ENCODE results near the gene MAT2B. TPM values are rescaled to one million over a fixed set of nuclear protein-coding genes. Genes with fewer than 3 reads are reported as not detected.

Gene MAT2B
- total RNA-seq: 10 to 100 TPM; 80.9 to 97.6 TPM

GRCh38 chr5:163505368-163506094 is at the start of gene MAT2B:
TSS of gene MAT2B (plus strand) at chr5:163505619. CDS start at chr5:163505687, 68 bp downstream.
- H3K9me3 Mint-ChIP-seq: no peaks in the 10 kb centered on the region
- peaks cover 11 to 15% of the 10 kb centered on the region in 2 donors for H3K36me3 Mint-ChIP-seq
- H3K27ac Mint-ChIP-seq: peak within 1 kb of the TSS; percentile 99 to 100
- DNase-seq (ENCODE audit: low spot score in 2 of 2) (peak; percentile 93 to 95), ATAC-seq (peak; percentile 87 to 88)

GRCh38 chr5:163456029-163456589 is 49.3 kb upstream of the MAT2B start:
- Mint-ChIP-seq H3K36me3 (peaks cover 38 to 42% of the 10 kb centered on the region in 2 donors), H3K9me3 (no peaks in the 10 kb centered on the region), H3K27ac (no peak overlapping the region)
- no peak for ATAC-seq
- no peak for DNase-seq (ENCODE audit: low spot score in 2 of 2)

GRCh38 chr5:163456840-163457239 is 48.6 kb upstream of the MAT2B start:
- Mint-ChIP-seq H3K36me3 (peaks cover 38 to 42% of the 10 kb centered on the region in 2 donors), H3K27ac (no peak overlapping the region)
- ATAC-seq: no peak

GRCh38 chr5:163458778-163459385 is 46.5 kb upstream of the MAT2B start:
- peak overlapping the region; percentile 99 for H3K27ac Mint-ChIP-seq
- ATAC-seq (no peak), DNase-seq (ENCODE audit: low spot score in 2 of 2) (no peak)
- H3K9me3 Mint-ChIP-seq: no peaks in the 10 kb centered on the region
- peaks cover 38 to 42% of the 10 kb centered on the region in 2 donors for H3K36me3 Mint-ChIP-seq

More at GRCh38 chr5:163456840-163457239, 48.6 kb upstream of the MAT2B start:
- H3K9me3 Mint-ChIP-seq: no peaks in the 10 kb centered on the region
- no peak for DNase-seq (ENCODE audit: low spot score in 2 of 2)

- DNase-seq (ENCODE audit: low spot score in 2 of 2) (no peak), ATAC-seq (no peak)
- peaks cover 38 to 47% of the 10 kb centered on the region in 2 donors for H3K36me3 Mint-ChIP-seq
- H3K27ac Mint-ChIP-seq: peak overlapping the region; percentile 99
- H3K9me3 Mint-ChIP-seq: no peaks in the 10 kb centered on the region
Observed at GRCh38 chr5:163459462-163459818, 46.0 kb upstream of the MAT2B start.

- DNase-seq (ENCODE audit: low spot score in 2 of 2): peak; percentile 90 to 96
- H3K27ac Mint-ChIP-seq: peak within 1 kb of the TSS; percentile 99
- H3K9me3 Mint-ChIP-seq: no peaks in the 10 kb centered on the region
- H3K36me3 Mint-ChIP-seq: peaks cover 37 to 48% of the 10 kb centered on the region in 2 donors
- ATAC-seq: peak; percentile 85 to 86
Observed at GRCh38 chr5:163459819-163460561, 45.4 kb upstream of the MAT2B start, which contains the start of gene NUDCD2. TSS of gene NUDCD2 (minus strand) at chr5:163460102. CDS start at chr5:163460050, 52 bp downstream.

GRCh38 chr5:163460562-163461171 is 44.8 kb upstream of the MAT2B start, which contains the start of gene HMMR:
TSS of gene HMMR (plus strand) at chr5:163460632. CDS start at chr5:163460693, 61 bp downstream.
- ATAC-seq (no peak), DNase-seq (ENCODE audit: low spot score in 2 of 2) (no peak)
- Mint-ChIP-seq H3K9me3 (no peaks in the 10 kb centered on the region), H3K36me3 (peaks cover 31 to 43% of the 10 kb centered on the region in 2 donors), H3K27ac (peak within 1 kb of the TSS; percentile 99)

- no peak for ATAC-seq
- peaks cover 24 to 31% of the 10 kb centered on the region in 2 donors for H3K36me3 Mint-ChIP-seq
- no peak overlapping the region for H3K27ac Mint-ChIP-seq
- no peaks in the 10 kb centered on the region for H3K9me3 Mint-ChIP-seq
- no peak for DNase-seq (ENCODE audit: low spot score in 2 of 2)
Observed at GRCh38 chr5:163463063-163463435, 42.4 kb upstream of the MAT2B start.

- DNase-seq (ENCODE audit: low spot score in 2 of 2): no peak
- no peak for ATAC-seq
- Mint-ChIP-seq H3K27ac (peak overlapping the region in 1 of 2 donors; percentile 69), H3K9me3 (no peaks in the 10 kb centered on the region), H3K36me3 (peaks cover 10 to 48% of the 10 kb centered on the region in 2 donors)
Observed at GRCh38 chr5:163467682-163468081, 37.7 kb upstream of the MAT2B start.

GRCh38 chr5:163473635-163474243 is 31.7 kb upstream of the MAT2B start:
- DNase-seq (ENCODE audit: low spot score in 2 of 2) (no peak), ATAC-seq (no peak)
- H3K27ac Mint-ChIP-seq: no peak overlapping the region
- H3K36me3 Mint-ChIP-seq: peaks cover 10 to 60% of the 10 kb centered on the region in 2 donors
- no peaks in the 10 kb centered on the region for H3K9me3 Mint-ChIP-seq

GRCh38 chr5:163475411-163475810 is 30.0 kb upstream of the MAT2B start:
- Mint-ChIP-seq H3K9me3 (no peaks in the 10 kb centered on the region), H3K27ac (no peak overlapping the region), H3K36me3 (peaks cover 14 to 64% of the 10 kb centered on the region in 2 donors)
- no peak for DNase-seq (ENCODE audit: low spot score in 2 of 2)
- no peak for ATAC-seq

GRCh38 chr5:163478126-163478981 is 27.1 kb upstream of the MAT2B start:
- DNase-seq (ENCODE audit: low spot score in 2 of 2): no peak
- Mint-ChIP-seq H3K9me3 (no peaks in the 10 kb centered on the region), H3K27ac (no peak overlapping the region), H3K36me3 (peaks cover 8 to 69% of the 10 kb centered on the region in 2 donors)
- no peak for ATAC-seq

GRCh38 chr5:163478982-163479271 is 26.5 kb upstream of the MAT2B start:
- Mint-ChIP-seq H3K9me3 (no peaks in the 10 kb centered on the region), H3K27ac (no peak overlapping the region), H3K36me3 (peaks cover 8 to 69% of the 10 kb centered on the region in 2 donors)
- ATAC-seq (no peak), DNase-seq (ENCODE audit: low spot score in 2 of 2) (no peak)

GRCh38 chr5:163489055-163489744 is 16.2 kb upstream of the MAT2B start:
- ATAC-seq (no peak), DNase-seq (ENCODE audit: low spot score in 2 of 2) (no peak)
- Mint-ChIP-seq H3K9me3 (no peaks in the 10 kb centered on the region), H3K27ac (no peak overlapping the region), H3K36me3 (peaks cover 15 to 51% of the 10 kb centered on the region in 2 donors)

- H3K9me3 Mint-ChIP-seq: no peaks in the 10 kb centered on the region
- no peak for ATAC-seq
- H3K36me3 Mint-ChIP-seq: peaks cover 15 to 48% of the 10 kb centered on the region in 2 donors
Observed at GRCh38 chr5:163489745-163490075, 15.7 kb upstream of the MAT2B start.

More at GRCh38 chr5:163489745-163490075, 15.7 kb upstream of the MAT2B start:
- no peak for DNase-seq (ENCODE audit: low spot score in 2 of 2)
- H3K27ac Mint-ChIP-seq: no peak overlapping the region
